Neural cell (in vitro differentiated cells): ENCODE results near the gene ADRA1B.

Source experiments
- MXI1 ChIP-seq: fragments of 450-650 bp; conservative IDR thresholded peaks from 2 replicates; pipeline ENCODE4 v1.6.1; 2014; ENCODE audit warnings: antibody characterized with exemption, mild to moderate bottlenecking; ENCODE audit not compliant: poor library complexity, severe bottlenecking
- POLR2AphosphoS5 ChIP-seq: IDR thresholded peaks from 2 replicates; pipeline ENCODE4 v1.6.1; 2012
- RAD21 ChIP-seq: fragments of 450-650 bp; conservative IDR thresholded peaks from 2 replicates; pipeline ENCODE4 v1.6.1; 2014; ENCODE audit warnings: antibody characterized with exemption, mild to moderate bottlenecking, moderate library complexity
- TF ChIP-seq, protein P1 (sequence below): fragments of 450-650 bp; IDR thresholded peaks from 2 replicates; pipeline ENCODE4 v1.5.1; 2014; ENCODE audit warnings: antibody characterized with exemption, mild to moderate bottlenecking, moderate library complexity; ENCODE audit not compliant: poor library complexity, severe bottlenecking

DNA sequence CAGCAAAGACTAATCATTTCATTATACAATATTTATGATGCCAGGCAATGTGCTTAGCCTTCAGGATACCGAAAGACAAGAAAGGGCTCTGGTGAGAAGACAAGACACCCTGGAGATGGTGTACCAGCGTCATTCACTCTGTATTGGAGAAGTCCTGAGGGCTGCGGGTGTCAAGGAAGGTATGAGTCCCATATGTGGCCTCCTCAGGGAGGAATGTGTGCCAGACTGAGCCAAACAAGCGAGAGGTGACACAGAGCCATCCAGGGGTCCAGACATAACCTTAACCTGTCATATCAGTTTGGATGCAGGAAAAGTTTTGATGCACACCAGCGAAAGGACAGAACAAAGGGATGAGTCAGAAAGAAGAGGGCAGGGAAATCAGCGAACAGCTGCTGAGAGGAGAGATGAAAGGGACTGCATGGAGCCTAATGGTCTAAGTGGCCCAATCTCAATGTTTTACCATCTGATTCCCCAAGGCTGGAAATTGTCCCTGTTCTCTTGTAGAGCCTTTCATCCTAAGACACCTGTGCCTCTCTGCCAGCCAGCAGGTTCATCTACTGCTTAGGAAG lies 38.9 kb downstream of the ADRA1B start:
- TF ChIP-seq RAD21 (no peak), MXI1 (no peak), POLR2AphosphoS5 (no peak)
- TF ChIP-seq, protein P1, sequence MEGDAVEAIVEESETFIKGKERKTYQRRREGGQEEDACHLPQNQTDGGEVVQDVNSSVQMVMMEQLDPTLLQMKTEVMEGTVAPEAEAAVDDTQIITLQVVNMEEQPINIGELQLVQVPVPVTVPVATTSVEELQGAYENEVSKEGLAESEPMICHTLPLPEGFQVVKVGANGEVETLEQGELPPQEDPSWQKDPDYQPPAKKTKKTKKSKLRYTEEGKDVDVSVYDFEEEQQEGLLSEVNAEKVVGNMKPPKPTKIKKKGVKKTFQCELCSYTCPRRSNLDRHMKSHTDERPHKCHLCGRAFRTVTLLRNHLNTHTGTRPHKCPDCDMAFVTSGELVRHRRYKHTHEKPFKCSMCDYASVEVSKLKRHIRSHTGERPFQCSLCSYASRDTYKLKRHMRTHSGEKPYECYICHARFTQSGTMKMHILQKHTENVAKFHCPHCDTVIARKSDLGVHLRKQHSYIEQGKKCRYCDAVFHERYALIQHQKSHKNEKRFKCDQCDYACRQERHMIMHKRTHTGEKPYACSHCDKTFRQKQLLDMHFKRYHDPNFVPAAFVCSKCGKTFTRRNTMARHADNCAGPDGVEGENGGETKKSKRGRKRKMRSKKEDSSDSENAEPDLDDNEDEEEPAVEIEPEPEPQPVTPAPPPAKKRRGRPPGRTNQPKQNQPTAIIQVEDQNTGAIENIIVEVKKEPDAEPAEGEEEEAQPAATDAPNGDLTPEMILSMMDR, result no peak
